Prostate gland (tissue), 2 donors: ENCODE results near the gene PAX1.

Experiments used
- POLR2A ChIP-seq: fragments of 450-650 bp; IDR thresholded peaks from one replicate; pipeline ENCODE4 v1.6.1; 2016; ENCODE audit warnings: antibody characterized with exemption, mild to moderate bottlenecking
- POLR2AphosphoS5 ChIP-seq: sonication (generic); formaldehyde crosslinking; IDR thresholded peaks from one replicate; pipeline ENCODE4 v1.6.1; 2017; ENCODE audit warnings: antibody characterized with exemption
- TF ChIP-seq, protein P1 (sequence below), 4 experiments: fragments of 200-600 bp in 2 of 4; fragments of 450-650 bp in 2 of 4; sonication (generic) in 2 of 4; IDR thresholded peaks; 1 replicate in 3 of 4; 2 replicates in 1 of 4; pipeline ENCODE4 v1.5.1; 2016 to 2019; ENCODE audit warnings: antibody characterized with exemption in 4 of 4, mild to moderate bottlenecking in 2 of 4, moderate library complexity in 2 of 4

DNA sequence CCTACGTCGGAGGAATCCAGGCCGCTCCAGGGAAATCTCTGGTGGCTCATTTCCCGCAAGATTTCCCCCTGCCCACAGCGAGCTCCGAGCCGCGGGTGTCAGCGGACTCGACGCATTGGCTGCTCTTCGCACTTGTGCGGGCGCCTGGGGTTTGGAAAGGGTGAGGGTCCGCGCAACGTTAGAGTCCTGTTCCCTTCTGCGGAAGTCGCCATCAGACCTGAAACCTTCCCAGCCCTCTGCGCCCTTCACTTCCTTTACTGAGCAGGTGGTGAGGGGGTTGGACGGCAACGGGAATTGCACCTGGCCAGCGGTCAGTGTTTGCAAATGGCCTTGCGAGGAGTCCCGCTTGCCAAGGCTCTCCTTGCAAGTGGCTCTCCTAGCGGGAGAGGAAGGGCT lies 8.4 kb downstream of the PAX1 start:
- TF ChIP-seq POLR2A (no peak), POLR2AphosphoS5 (no peak)
- TF ChIP-seq, protein P1, sequence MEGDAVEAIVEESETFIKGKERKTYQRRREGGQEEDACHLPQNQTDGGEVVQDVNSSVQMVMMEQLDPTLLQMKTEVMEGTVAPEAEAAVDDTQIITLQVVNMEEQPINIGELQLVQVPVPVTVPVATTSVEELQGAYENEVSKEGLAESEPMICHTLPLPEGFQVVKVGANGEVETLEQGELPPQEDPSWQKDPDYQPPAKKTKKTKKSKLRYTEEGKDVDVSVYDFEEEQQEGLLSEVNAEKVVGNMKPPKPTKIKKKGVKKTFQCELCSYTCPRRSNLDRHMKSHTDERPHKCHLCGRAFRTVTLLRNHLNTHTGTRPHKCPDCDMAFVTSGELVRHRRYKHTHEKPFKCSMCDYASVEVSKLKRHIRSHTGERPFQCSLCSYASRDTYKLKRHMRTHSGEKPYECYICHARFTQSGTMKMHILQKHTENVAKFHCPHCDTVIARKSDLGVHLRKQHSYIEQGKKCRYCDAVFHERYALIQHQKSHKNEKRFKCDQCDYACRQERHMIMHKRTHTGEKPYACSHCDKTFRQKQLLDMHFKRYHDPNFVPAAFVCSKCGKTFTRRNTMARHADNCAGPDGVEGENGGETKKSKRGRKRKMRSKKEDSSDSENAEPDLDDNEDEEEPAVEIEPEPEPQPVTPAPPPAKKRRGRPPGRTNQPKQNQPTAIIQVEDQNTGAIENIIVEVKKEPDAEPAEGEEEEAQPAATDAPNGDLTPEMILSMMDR (IDR thresholded peaks at IDR 0.05) = no peak
